Measurements from ENCODE around the gene ENKD1. TPM values are rescaled to one million over a fixed set of nuclear protein-coding genes. Genes with fewer than 3 reads are reported as not detected.
A peak's percentile ranks its signal among the peaks of the same experiment; 100 is the strongest.

ENKD1 gene
- polyA plus RNA-seq, 2 of the 4 experiments (the other 2 are of a cell fraction) = 4.0 to 12.2 TPM

GRCh38 chr16:67653128-67653788 is 13.3 kb downstream of the ENKD1 start (continued):
- TF ChIP-seq PBX3 (IDR thresholded peaks at IDR 0.05) (no peak), ZC3H11A (IDR thresholded peaks at IDR 0.05) (no peak)

- Histone ChIP-seq H3K27ac (peak overlapping the region in 1 of 2 experiments; percentile 46; a peak in 4 of 6 replicates), H3K4me1 (peaks cover 9% of the 10 kb centered on the region; the same call in 2 of the 3 replicates), H3K4me3 (peak overlapping the region; percentile 58), H3K9me3 (no peaks in the 10 kb centered on the region), H3K4me2 (peak overlapping the region; percentile 99)
- TF ChIP-seq HEYL (CRISPR knock-in tag; IDR thresholded peaks at IDR 0.05) (no peak), REST (IDR thresholded peaks at IDR 0.05) (peak; percentile 83), HOXB5 (CRISPR knock-in tag; IDR thresholded peaks at IDR 0.05) (no peak), MYC (IDR thresholded peaks at IDR 0.05; ENCODE audit: borderline replicate concordance, low read length) (no peak)
- peak in 1 of 2 experiments; percentile 48 for DNase-seq (ENCODE audit: low read depth in 1 of 2, low spot score in 1 of 2)
- ChIA-PET POLR2A (no interaction called here), CTCF (interaction anchor here (0.6 to 17.9 kb wide), 9 partner anchors 8 to 386 kb away, joined by 3 to 205 read pairs (median 5); partner anchors contain the start of gene CARMIL2)
- no peak for FAIRE-seq
- peak; percentile 3 to 7; a peak in 3 of 6 replicates for ATAC-seq
- WGBS (ENCODE audit: missing lambda C conversion rate) = 22% methylated on average over 10 of the region's 59 CpGs
These were observed 13.9 kb downstream of the ENKD1 start for GRCh38 chr16:67652578-67653127.

GRCh38 chr16:67651847-67652246 is 14.7 kb downstream of the ENKD1 start:
- no peak overlapping the region for H3K4me2 ChIP-seq
- ChIA-PET POLR2A (no interaction called here), CTCF (interaction anchor here (0.8 to 17.9 kb wide), 11 partner anchors 7 to 162 kb away, joined by 3 to 205 read pairs (median 5); partner anchors contain the start of genes ACD, CARMIL2 and CTCF)
- no peak overlapping the region for H3K27ac ChIP-seq
- peaks cover 9% of the 10 kb centered on the region; the same call in 2 of the 3 replicates for H3K4me1 ChIP-seq
- ATAC-seq = no peak
- DNase-seq (ENCODE audit: low read depth in 1 of 2, low spot score in 1 of 2) = no peak
- TF ChIP-seq HDAC2 (IDR thresholded peaks at IDR 0.05) = no peak
- no peak for TF ChIP-seq PHF8 (IDR thresholded peaks at IDR 0.05; ENCODE audit: borderline replicate concordance, low read depth)
- TF ChIP-seq ESRRA (IDR thresholded peaks at IDR 0.05; ENCODE audit: borderline replicate concordance, low read length) = no peak
- no peak for TF ChIP-seq MAX (IDR thresholded peaks at IDR 0.05)
- no peak for TF ChIP-seq ZFP36 (IDR thresholded peaks at IDR 0.05; ENCODE audit: borderline replicate concordance, partially characterized antibody)
- no peak for TF ChIP-seq ZSCAN20 (CRISPR knock-in tag; IDR thresholded peaks at IDR 0.05)
- TF ChIP-seq RARB (CRISPR knock-in tag; IDR thresholded peaks at IDR 0.05) = no peak
- no peak for TF ChIP-seq KDM1A (IDR thresholded peaks at IDR 0.05; ENCODE audit: low read depth)
- no peak overlapping the region for H3K4me3 ChIP-seq
- no peak for FAIRE-seq
- WGBS (ENCODE audit: missing lambda C conversion rate) = 78% methylated on average over 4 of the region's 4 CpGs
- no peaks in the 10 kb centered on the region for H3K9me3 ChIP-seq

- H3K27ac ChIP-seq = no peak overlapping the region
- FAIRE-seq (no peak), ATAC-seq (no peak), DNase-seq (ENCODE audit: low read depth in 1 of 2, low spot score in 1 of 2) (no peak)
- H3K4me2 ChIP-seq = no peak overlapping the region
- WGBS (ENCODE audit: missing lambda C conversion rate) = 74% methylated on average over 7 of the region's 7 CpGs
- H3K4me1 ChIP-seq = peaks cover 9% of the 10 kb centered on the region; the same call in 2 of the 3 replicates
- no peak overlapping the region for H3K4me3 ChIP-seq
- TF ChIP-seq REST (IDR thresholded peaks at IDR 0.05) = no peak
- no peak for TF ChIP-seq JUNB (IDR thresholded peaks at IDR 0.05)
- TF ChIP-seq NPAS2 (CRISPR knock-in tag; IDR thresholded peaks at IDR 0.05; ENCODE audit: borderline replicate concordance) = no peak
- TF ChIP-seq EP300 (IDR thresholded peaks at IDR 0.05) = no peak
- TF ChIP-seq CBX2 (IDR thresholded peaks at IDR 0.05; ENCODE audit: borderline replicate concordance, low read depth) = no peak
- CTCF ChIA-PET = interaction anchor here (0.8 to 17.9 kb wide), 11 partner anchors 9 to 161 kb away, joined by 3 to 205 read pairs (median 5); partner anchors contain the start of genes ACD and CTCF
- POLR2A ChIA-PET = no interaction called here
- no peaks in the 10 kb centered on the region for H3K9me3 ChIP-seq
These were observed 15.5 kb downstream of the ENKD1 start for GRCh38 chr16:67651039-67651438.
